ENCODE results near the gene UBAC1.

Gene UBAC1

GRCh38 chr9:136008693-136008997 is 47.5 kb upstream of the UBAC1 start:
- no peak overlapping the region for H3K27ac ChIP-seq
- TF ChIP-seq, protein P1, sequence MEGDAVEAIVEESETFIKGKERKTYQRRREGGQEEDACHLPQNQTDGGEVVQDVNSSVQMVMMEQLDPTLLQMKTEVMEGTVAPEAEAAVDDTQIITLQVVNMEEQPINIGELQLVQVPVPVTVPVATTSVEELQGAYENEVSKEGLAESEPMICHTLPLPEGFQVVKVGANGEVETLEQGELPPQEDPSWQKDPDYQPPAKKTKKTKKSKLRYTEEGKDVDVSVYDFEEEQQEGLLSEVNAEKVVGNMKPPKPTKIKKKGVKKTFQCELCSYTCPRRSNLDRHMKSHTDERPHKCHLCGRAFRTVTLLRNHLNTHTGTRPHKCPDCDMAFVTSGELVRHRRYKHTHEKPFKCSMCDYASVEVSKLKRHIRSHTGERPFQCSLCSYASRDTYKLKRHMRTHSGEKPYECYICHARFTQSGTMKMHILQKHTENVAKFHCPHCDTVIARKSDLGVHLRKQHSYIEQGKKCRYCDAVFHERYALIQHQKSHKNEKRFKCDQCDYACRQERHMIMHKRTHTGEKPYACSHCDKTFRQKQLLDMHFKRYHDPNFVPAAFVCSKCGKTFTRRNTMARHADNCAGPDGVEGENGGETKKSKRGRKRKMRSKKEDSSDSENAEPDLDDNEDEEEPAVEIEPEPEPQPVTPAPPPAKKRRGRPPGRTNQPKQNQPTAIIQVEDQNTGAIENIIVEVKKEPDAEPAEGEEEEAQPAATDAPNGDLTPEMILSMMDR (conservative IDR thresholded peaks at IDR 0.05; ENCODE audit: low read depth, low read length) = no peak
- H3K4me1 ChIP-seq (ENCODE audit: low read depth, poor library complexity, severe bottlenecking) = peaks cover 9% of the 10 kb centered on the region

DNA sequence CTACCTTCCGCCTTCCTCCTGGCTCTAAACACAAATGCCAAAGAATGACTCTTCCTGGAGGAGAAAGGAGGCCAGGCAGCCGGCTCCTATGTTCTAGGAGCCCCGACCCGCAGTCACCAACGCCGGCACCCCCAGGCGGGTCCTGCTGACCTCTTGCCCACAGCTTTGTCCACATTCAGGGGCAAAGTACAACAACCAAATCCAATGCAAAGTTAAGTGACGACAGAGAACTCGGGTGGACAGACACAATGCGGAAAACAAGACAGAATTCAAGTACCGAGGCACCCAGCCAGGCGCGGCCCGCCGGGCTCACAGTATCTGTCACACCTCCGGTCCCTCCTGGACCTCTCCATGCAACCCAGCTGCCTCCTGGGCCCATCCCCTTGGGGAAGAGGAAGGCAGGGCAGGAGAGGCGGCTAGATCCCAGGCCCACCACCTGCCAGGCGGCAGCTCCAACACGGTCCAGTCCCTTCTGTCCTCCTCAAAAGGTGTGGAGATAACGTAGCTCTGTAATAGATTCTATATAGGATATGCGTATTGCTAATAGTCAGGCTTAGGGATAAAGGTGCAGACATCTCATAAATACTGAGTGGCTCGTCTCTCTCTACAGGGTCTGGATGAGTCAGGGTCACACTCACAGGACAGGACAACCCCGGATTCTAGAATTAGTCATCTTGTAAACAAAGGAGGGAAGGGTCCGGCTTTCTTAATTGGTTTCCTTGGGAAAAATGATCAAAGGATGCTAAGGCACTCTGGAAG is 46.9 kb upstream of the UBAC1 start:
- no peak overlapping the region for H3K4me3 ChIP-seq (IDR thresholded peaks at IDR 0.05; ENCODE audit: insufficient read depth, low read depth, low read length)
- no peak overlapping the region for H2AFZ ChIP-seq (ENCODE audit: low read depth)
- no peak overlapping the region for H3K27ac ChIP-seq
- H3K9ac ChIP-seq = no peak overlapping the region
- H3K79me2 ChIP-seq (ENCODE audit: insufficient read depth, low read depth) = no peaks in the 10 kb centered on the region
- no peak overlapping the region for H3K4me2 ChIP-seq
- H3K27me3 ChIP-seq (ENCODE audit: insufficient read depth, low read depth) = peaks cover 89% of the 10 kb centered on the region
- H3K4me1 ChIP-seq (ENCODE audit: low read depth, poor library complexity, severe bottlenecking) = peaks cover 9% of the 10 kb centered on the region
- H4K20me1 ChIP-seq (ENCODE audit: insufficient read depth) = no peaks in the 10 kb centered on the region
- TF ChIP-seq, protein P1 (conservative IDR thresholded peaks at IDR 0.05; ENCODE audit: low read depth, low read length) = no peak
- H3K36me3 ChIP-seq (ENCODE audit: insufficient read depth) = no peaks in the 10 kb centered on the region

More at GRCh38 chr9:136008693-136008997, 47.5 kb upstream of the UBAC1 start:
- no peak overlapping the region for H3K4me3 ChIP-seq (IDR thresholded peaks at IDR 0.05; ENCODE audit: insufficient read depth, low read depth, low read length)
- H2AFZ ChIP-seq (ENCODE audit: low read depth) = no peak overlapping the region
- no peaks in the 10 kb centered on the region for H3K79me2 ChIP-seq (ENCODE audit: insufficient read depth, low read depth)
- peaks cover 87% of the 10 kb centered on the region for H3K27me3 ChIP-seq (ENCODE audit: insufficient read depth, low read depth)
- H3K9ac ChIP-seq = no peak overlapping the region
- no peaks in the 10 kb centered on the region for H3K36me3 ChIP-seq (ENCODE audit: insufficient read depth)
- no peaks in the 10 kb centered on the region for H4K20me1 ChIP-seq (ENCODE audit: insufficient read depth)
- H3K4me2 ChIP-seq = no peak overlapping the region

DNA sequence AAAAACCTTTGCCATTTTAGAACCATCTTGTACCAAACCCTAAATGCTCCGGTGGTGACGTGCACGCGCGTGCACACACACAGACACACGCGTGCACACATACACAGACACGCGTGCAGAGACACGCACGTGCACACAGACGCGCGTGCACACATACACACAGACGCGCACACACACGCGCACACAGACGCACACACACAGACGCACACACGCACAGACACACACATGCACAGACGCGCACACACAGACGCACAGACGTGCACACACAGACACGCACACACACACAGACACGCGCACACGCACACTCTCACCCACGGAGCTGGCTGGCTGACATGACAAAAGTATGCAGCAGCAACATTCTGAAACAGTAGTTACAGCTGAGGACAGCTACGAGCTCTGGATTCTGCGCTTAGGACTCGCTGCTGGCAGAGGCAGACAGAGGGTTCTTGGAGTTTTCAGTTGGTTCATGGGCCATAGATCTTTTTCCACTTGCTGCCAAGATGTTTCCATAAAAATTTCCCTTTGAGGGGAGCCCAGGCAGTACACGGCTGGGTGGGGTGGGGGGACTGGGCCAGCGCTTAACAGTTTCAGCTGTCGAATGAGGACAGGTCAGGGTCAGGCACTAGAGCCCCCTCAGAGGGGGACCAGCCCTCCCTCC is 46.2 kb upstream of the UBAC1 start:
- Histone ChIP-seq H3K36me3 (ENCODE audit: insufficient read depth) (no peaks in the 10 kb centered on the region), H3K4me2 (no peak overlapping the region), H2AFZ (ENCODE audit: low read depth) (no peak overlapping the region), H3K4me3 (IDR thresholded peaks at IDR 0.05; ENCODE audit: insufficient read depth, low read depth, low read length) (no peak overlapping the region), H3K9ac (no peak overlapping the region), H3K79me2 (ENCODE audit: insufficient read depth, low read depth) (no peaks in the 10 kb centered on the region), H3K27ac (no peak overlapping the region), H3K4me1 (ENCODE audit: low read depth, poor library complexity, severe bottlenecking) (peaks cover 3% of the 10 kb centered on the region), H4K20me1 (ENCODE audit: insufficient read depth) (no peaks in the 10 kb centered on the region), H3K27me3 (ENCODE audit: insufficient read depth, low read depth) (peaks cover 89% of the 10 kb centered on the region)
- TF ChIP-seq, protein P1 (conservative IDR thresholded peaks at IDR 0.05; ENCODE audit: low read depth, low read length) = no peak

DNA sequence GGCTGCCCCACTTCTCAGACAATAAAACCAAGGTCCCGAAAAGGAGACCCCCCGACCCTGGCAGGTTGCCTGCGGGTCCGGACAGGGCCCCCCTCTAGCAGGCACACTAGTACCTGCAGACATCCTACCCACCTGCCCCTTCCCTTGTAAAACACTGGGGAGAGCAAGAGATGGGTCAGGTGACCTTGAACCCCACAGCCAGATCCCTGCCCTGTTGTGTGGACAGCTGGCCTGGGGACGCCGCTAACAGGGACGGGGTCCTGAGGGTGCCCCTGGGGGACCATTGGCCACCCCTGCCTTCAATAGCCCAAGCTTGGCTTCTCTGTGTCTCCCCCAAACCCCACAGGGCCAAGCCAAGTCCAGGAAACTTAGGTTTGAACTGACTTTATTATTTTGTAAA is 45.0 kb upstream of the UBAC1 start:
- Histone ChIP-seq H3K9ac (no peak overlapping the region), H3K36me3 (ENCODE audit: insufficient read depth) (no peaks in the 10 kb centered on the region), H2AFZ (ENCODE audit: low read depth) (no peak overlapping the region), H4K20me1 (ENCODE audit: insufficient read depth) (no peaks in the 10 kb centered on the region), H3K4me2 (no peak overlapping the region), H3K79me2 (ENCODE audit: insufficient read depth, low read depth) (no peaks in the 10 kb centered on the region), H3K27me3 (ENCODE audit: insufficient read depth, low read depth) (peaks cover 90% of the 10 kb centered on the region), H3K4me1 (ENCODE audit: low read depth, poor library complexity, severe bottlenecking) (no peaks in the 10 kb centered on the region), H3K4me3 (IDR thresholded peaks at IDR 0.05; ENCODE audit: insufficient read depth, low read depth, low read length) (no peak overlapping the region), H3K27ac (no peak overlapping the region)
- TF ChIP-seq, protein P1 (conservative IDR thresholded peaks at IDR 0.05; ENCODE audit: low read depth, low read length) = no peak

Data from KMS-11 (cell line).